NCI-H1092 (cell line): ENCODE data around the gene HPS5.
"Not testable (repeated sequence)": the region's sequence is repeated elsewhere in the genome, so short reads cannot be mapped to it uniquely, and the experiment has no call there.

ENCODE experiments used
- DNase-seq: peaks from one replicate; lab custom pipeline; 2025; lab: John Stamatoyannopoulos, UW

Gene HPS5

GRCh38 chr11:18321969-18322711 lies at the start of gene HPS5, which contains the start of gene GTF2H1:
TSS of gene HPS5 (minus strand) at chr11:18322140. CDS start at chr11:18317858, 4,282 bp downstream.
TSS of gene GTF2H1 (plus strand) at chr11:18322567. CDS start at chr11:18333075, 10,508 bp downstream.
- peak; percentile 97 for DNase-seq

- no peak for DNase-seq
Measured at GRCh38 chr11:18371279-18371678, 49.3 kb upstream of the HPS5 start.

- no peak for DNase-seq
Measured at GRCh38 chr11:18369398-18369797, 47.5 kb upstream of the HPS5 start.

- DNase-seq = no peak
Measured at GRCh38 chr11:18368221-18368620, 46.3 kb upstream of the HPS5 start.

- DNase-seq = no peak
Measured at GRCh38 chr11:18367431-18367830, 45.5 kb upstream of the HPS5 start.

GRCh38 chr11:18366286-18366685 lies 44.3 kb upstream of the HPS5 start:
- no peak for DNase-seq

- DNase-seq = no peak
Measured at GRCh38 chr11:18365741-18366140, 43.8 kb upstream of the HPS5 start.

GRCh38 chr11:18364495-18365073 lies 42.6 kb upstream of the HPS5 start:
- DNase-seq = no peak

GRCh38 chr11:18361154-18361553 lies 39.2 kb upstream of the HPS5 start:
- DNase-seq = no peak

GRCh38 chr11:18358646-18359045 lies 36.7 kb upstream of the HPS5 start:
- no peak for DNase-seq

GRCh38 chr11:18352581-18352980 lies 30.6 kb upstream of the HPS5 start:
- DNase-seq = no peak

GRCh38 chr11:18347471-18348125 lies 25.7 kb upstream of the HPS5 start:
- DNase-seq = no peak

- DNase-seq = no peak
Measured at GRCh38 chr11:18332891-18333290, 11.0 kb upstream of the HPS5 start.

- DNase-seq = no peak
Measured at GRCh38 chr11:18332302-18332701, 10.4 kb upstream of the HPS5 start.

- no peak for DNase-seq
Measured at GRCh38 chr11:18330921-18331320, 9.0 kb upstream of the HPS5 start.

GRCh38 chr11:18329196-18329870 lies 7.4 kb upstream of the HPS5 start:
- DNase-seq = no peak

GRCh38 chr11:18324381-18324780 lies 2.4 kb upstream of the HPS5 start:
- DNase-seq = no peak

GRCh38 chr11:18323881-18324280 lies 1.9 kb upstream of the HPS5 start:
- DNase-seq = not testable (repeated sequence)

GRCh38 chr11:18322818-18323570 lies 1.1 kb upstream of the HPS5 start:
- no peak for DNase-seq

- no peak for DNase-seq
Measured at GRCh38 chr11:18321578-18321968, 367 bp downstream of the HPS5 start.

GRCh38 chr11:18320617-18321016 lies 1.3 kb downstream of the HPS5 start:
- DNase-seq = no peak

GRCh38 chr11:18319914-18320313 lies 2.0 kb downstream of the HPS5 start:
- no peak for DNase-seq
